A549 (cell line): ENCODE results near the gene TNRC6C. TPM values are rescaled to one million over a fixed set of nuclear protein-coding genes. Genes with fewer than 3 reads are reported as not detected.

Experiments
- ATAC-seq, 2 experiments: fragments of 200-7000 bp in 1 of 2; fragments of >200 bp in 1 of 2; cut with Nextera tagmentation in 1 of 2; cut with Tn5 transposase in 1 of 2; 3 replicates each; pipeline versions ENCODE4 v1.8.0 to v1.9.1; 2018 to 2020; ENCODE audit warnings: mild to moderate bottlenecking in 1 of 2, moderate library complexity in 1 of 2
- CTCF ChIA-PET: fragments of 300-600 bp; sonication (Branson Sonifier 250); formaldehyde crosslinking; extraction: SDS; loops from one replicate; lab custom pipeline; 2021; ENCODE audit warnings: antibody characterized with exemption, inconsistent platforms; lab: Yijun Ruan, JAX
- POLR2A ChIA-PET: fragments of 350-600 bp; formaldehyde crosslinking; extraction: SDS; loops from one replicate; lab custom pipeline; 2021; ENCODE audit warnings: antibody characterized with exemption, inconsistent platforms; lab: Yijun Ruan, JAX
- DNase-seq, 2 experiments: peaks; one replicate each; pipeline versions ENCODE4 v3.0.0 to v3.0.0-alpha.2; 2011 to 2016; ENCODE audit warnings: low read depth in 1 of 2, low spot score in 1 of 2
- FAIRE-seq: peaks from 2 replicates; lab custom pipeline; 2011; peaks lifted over from hg19 to GRCh38; lab: Jason Lieb, UNC
- H3K27ac ChIP-seq, 2 experiments: fragments of >200 bp; sonication (Bioruptor Twin); formaldehyde crosslinking; 3 replicates each; pipeline ENCODE4 v1.5.1; 2016 to 2017
- H3K4me1 ChIP-seq: fragments of >200 bp; sonication (Bioruptor Twin); formaldehyde crosslinking; 3 replicates; pipeline ENCODE4 v1.6.1; 2016
- H3K4me2 ChIP-seq: fragments of >200 bp; sonication (Bioruptor Twin); formaldehyde crosslinking; 3 replicates; pipeline ENCODE4 v1.6.1; 2016
- H3K4me3 ChIP-seq: fragments of >200 bp; sonication (Bioruptor Twin); formaldehyde crosslinking; 3 replicates; pipeline ENCODE4 v1.5.1; 2016
- H3K9me3 ChIP-seq: fragments of >200 bp; sonication (Bioruptor Twin); formaldehyde crosslinking; 3 replicates; pipeline ENCODE4 v1.6.1; 2016
- CEBPB ChIP-seq, 2 experiments: fragments of >200 bp in 1 of 2; sonication (Bioruptor Twin) in 1 of 2; formaldehyde crosslinking in 1 of 2; IDR thresholded peaks; 2 replicates each; pipeline ENCODE4 v1.6.1; 2012 to 2016
- CHD4 ChIP-seq: fragments of 200-600 bp; sonication (generic); IDR thresholded peaks from 2 replicates; pipeline ENCODE4 v1.6.1; 2016; ENCODE audit warnings: antibody characterized with exemption, mild to moderate bottlenecking, borderline replicate concordance
- FOSB ChIP-seq: fragments of 250-450 bp; sonication (Bioruptor Pico); IDR thresholded peaks from 2 replicates; pipeline ENCODE4 v1.5.0; 2020; ENCODE audit warnings: mild to moderate bottlenecking, moderate library complexity
- GATA3 ChIP-seq: IDR thresholded peaks from 2 replicates; pipeline ENCODE4 v1.6.1; 2012; ENCODE audit warnings: borderline replicate concordance
- HEYL ChIP-seq: fragments of 250-450 bp; sonication (Bioruptor Pico); IDR thresholded peaks from 2 replicates; pipeline ENCODE4 v1.8.0; 2021; ENCODE audit warnings: mild to moderate bottlenecking, moderate library complexity
- HOXA7 ChIP-seq: fragments of 250-450 bp; sonication (Bioruptor Pico); IDR thresholded peaks from 2 replicates; pipeline ENCODE4 v1.5.0; 2020; ENCODE audit warnings: mild to moderate bottlenecking, moderate library complexity
- HOXB5 ChIP-seq: fragments of 250-450 bp; sonication (Bioruptor Pico); IDR thresholded peaks from 2 replicates; pipeline ENCODE4 v1.5.0; 2020; ENCODE audit warnings: mild to moderate bottlenecking, moderate library complexity
- JUNB ChIP-seq: fragments of >200 bp; sonication (Bioruptor Twin); formaldehyde crosslinking; IDR thresholded peaks from 2 replicates; pipeline ENCODE4 v1.6.1; 2016
- MAFK ChIP-seq: fragments of 450-650 bp; IDR thresholded peaks from 2 replicates; pipeline ENCODE4 v1.6.1; 2014; ENCODE audit not compliant: partially characterized antibody
- PBX3 ChIP-seq: IDR thresholded peaks from 2 replicates; pipeline ENCODE4 v1.6.1; 2012
- PHF8 ChIP-seq: fragments of 200-600 bp; sonication (generic); IDR thresholded peaks from 2 replicates; pipeline ENCODE4 v1.6.1; 2016; ENCODE audit warnings: low read depth, mild to moderate bottlenecking, antibody characterized with exemption, moderate library complexity, borderline replicate concordance
- RAD21 ChIP-seq, 2 experiments: fragments of >200 bp in 1 of 2; sonication (Bioruptor Twin) in 1 of 2; formaldehyde crosslinking in 1 of 2; IDR thresholded peaks in 1 of 2; conservative IDR thresholded peaks in 1 of 2; 2 replicates in 1 of 2; 3 replicates in 1 of 2; pipeline ENCODE4 v1.6.1; 2012 to 2018; ENCODE audit warnings: inconsistent platforms in 1 of 2
- RARB ChIP-seq: fragments of 250-450 bp; sonication (Bioruptor Pico); IDR thresholded peaks from 2 replicates; pipeline ENCODE4 v1.8.0; 2021; ENCODE audit warnings: mild to moderate bottlenecking, moderate library complexity
- RCOR1 ChIP-seq: fragments of 150-350 bp; IDR thresholded peaks from 2 replicates; pipeline ENCODE4 v1.6.1; 2014; ENCODE audit warnings: antibody characterized with exemption, low read length, low read depth
- RFX5 ChIP-seq: fragments of 450-650 bp; IDR thresholded peaks from 2 replicates; pipeline ENCODE4 v1.7.1; 2014; ENCODE audit warnings: antibody characterized with exemption, mild to moderate bottlenecking, moderate library complexity
- SMC3 ChIP-seq: fragments of >200 bp; sonication (Bioruptor Twin); formaldehyde crosslinking; IDR thresholded peaks from 3 replicates; pipeline ENCODE4 v1.6.1; 2018; ENCODE audit warnings: inconsistent platforms
- TFCP2L1 ChIP-seq: fragments of 250-450 bp; sonication (Bioruptor Pico); IDR thresholded peaks from 2 replicates; pipeline ENCODE4 v1.5.0; 2021; ENCODE audit warnings: mild to moderate bottlenecking
- TP53 ChIP-seq: fragments of 250-450 bp; sonication (Bioruptor Pico); IDR thresholded peaks from 2 replicates; pipeline ENCODE4 v1.5.0; 2021; ENCODE audit warnings: mild to moderate bottlenecking, moderate library complexity
- USF2 ChIP-seq: fragments of 450-650 bp; IDR thresholded peaks from 2 replicates; pipeline ENCODE4 v1.6.1; 2014; ENCODE audit warnings: antibody characterized with exemption
- ZSCAN20 ChIP-seq: fragments of 250-450 bp; sonication (Bioruptor Pico); IDR thresholded peaks from 2 replicates; pipeline ENCODE4 v1.8.0; 2022; ENCODE audit warnings: mild to moderate bottlenecking, moderate library complexity
- WGBS: methylation state at CpG from one replicate; pipeline ENCODE4 v1.1.6; 2017; ENCODE audit errors: missing lambda C conversion rate; 5-methylcytosine and 5-hydroxymethylcytosine counted together
- polyA plus RNA-seq, 4 experiments: library from polyadenylated mRNA; depleted of rRNA in 3 of 4; stranded (reverse); fragments of >200 nt; fragmentation: RNase III in 1 of 4; extraction: RNeasy Plus Mini Kit Qiagen cat#74134 plus additional on column Dnase treatment in 1 of 4; gene quantifications; 2 replicates in 3 of 4; 3 replicates in 1 of 4; pipeline ENCODE4 v1.2.3, GENCODE V29; 2011 to 2017
- TF ChIP-seq, protein P1 (sequence below): IDR thresholded peaks from 2 replicates; pipeline ENCODE4 v1.6.1; 2012
- TF ChIP-seq, protein P2 (sequence below): fragments of >200 bp; sonication (Bioruptor Twin); formaldehyde crosslinking; IDR thresholded peaks from 3 replicates; pipeline ENCODE4 v1.5.1; 2016

TNRC6C gene
- polyA plus RNA-seq, 2 of the 4 experiments (the other 2 are of a cell fraction): 1.3 to 1.9 TPM

DNA sequence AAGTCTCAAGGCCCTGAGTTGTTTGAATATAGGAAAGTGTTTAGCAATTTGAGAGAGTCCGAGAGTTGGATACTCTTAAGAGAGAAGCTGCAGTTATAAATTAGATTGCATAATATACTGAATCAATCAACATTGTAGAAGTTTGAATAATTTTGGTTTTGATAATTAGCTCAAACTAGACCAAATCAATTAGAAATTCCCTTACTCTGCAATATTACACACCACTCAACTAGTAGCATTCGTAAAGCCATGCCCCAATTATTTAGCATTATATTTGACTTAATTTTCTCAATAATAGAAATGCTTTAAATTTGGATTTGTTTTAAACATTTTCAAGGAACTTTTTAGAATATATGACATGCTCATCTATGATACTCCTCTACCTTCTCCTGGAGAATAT lies 49.1 kb downstream of the TNRC6C start:
- no peaks in the 10 kb centered on the region for H3K9me3 ChIP-seq
- no peak overlapping the region for H3K27ac ChIP-seq
- no peak overlapping the region for H3K4me3 ChIP-seq
- WGBS: 90% methylated on average over 2 of the region's 2 CpGs
- no peaks in the 10 kb centered on the region for H3K4me1 ChIP-seq
- DNase-seq: no peak
- TF ChIP-seq MAFK: peak; percentile 78
- TF ChIP-seq HOXB5 (CRISPR knock-in tag): no peak
- no peak for ATAC-seq
- H3K4me2 ChIP-seq: no peak overlapping the region
- ChIA-PET CTCF (interaction anchor here (0.9 to 1.3 kb wide), 3 partner anchors 10 to 465 kb away, joined by 3 to 5 read pairs (median 4); no protein-coding TSS in a partner anchor), POLR2A (no interaction called here)
- no peak for FAIRE-seq

GRCh38 chr17:78010759-78011158 lies 52.3 kb downstream of the TNRC6C start:
- no peak for DNase-seq
- FAIRE-seq: no peak
- H3K4me2 ChIP-seq: no peak overlapping the region
- ChIA-PET CTCF (interaction anchor here (0.6 to 13.9 kb wide), 4 partner anchors 9 to 466 kb away, joined by 3 to 316 read pairs (median 136); no protein-coding TSS in a partner anchor), POLR2A (no interaction called here)
- no peak overlapping the region for H3K4me3 ChIP-seq
- ATAC-seq: no peak
- H3K27ac ChIP-seq: no peak overlapping the region
- H3K9me3 ChIP-seq: no peaks in the 10 kb centered on the region
- TF ChIP-seq CHD4: no peak
- no peak for TF ChIP-seq USF2
- 74% methylated on average over 7 of the region's 7 CpGs for WGBS
- H3K4me1 ChIP-seq: no peaks in the 10 kb centered on the region

GRCh38 chr17:78012428-78012827 lies 53.9 kb downstream of the TNRC6C start:
- no peak for TF ChIP-seq JUNB
- no peak for TF ChIP-seq TP53 (CRISPR knock-in tag)
- TF ChIP-seq, protein P1, sequence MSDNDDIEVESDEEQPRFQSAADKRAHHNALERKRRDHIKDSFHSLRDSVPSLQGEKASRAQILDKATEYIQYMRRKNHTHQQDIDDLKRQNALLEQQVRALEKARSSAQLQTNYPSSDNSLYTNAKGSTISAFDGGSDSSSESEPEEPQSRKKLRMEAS: no peak
- no peak for TF ChIP-seq FOSB (CRISPR knock-in tag)
- no peak for TF ChIP-seq RCOR1
- TF ChIP-seq RARB (CRISPR knock-in tag): no peak
- TF ChIP-seq HEYL (CRISPR knock-in tag): no peak
- no peak for TF ChIP-seq GATA3
- TF ChIP-seq PBX3: no peak
- TF ChIP-seq RFX5: no peak
- TF ChIP-seq PHF8: no peak
- TF ChIP-seq HOXA7: no peak
- DNase-seq (no peak), FAIRE-seq (no peak), ATAC-seq (no peak)
- POLR2A ChIA-PET: interaction anchor here (4.3 kb wide), 1 partner anchor 55 kb away, joined by 25 read pairs; the partner anchor contains the start of gene TNRC6C
- Histone ChIP-seq H3K4me3 (no peak overlapping the region), H3K4me1 (no peaks in the 10 kb centered on the region), H3K27ac (no peak overlapping the region), H3K9me3 (no peaks in the 10 kb centered on the region), H3K4me2 (no peak overlapping the region)
- CTCF ChIA-PET: interaction anchor here (0.9 to 13.9 kb wide), 24 partner anchors 9 to 681 kb away, joined by 3 to 316 read pairs (median 6); no protein-coding TSS in a partner anchor
- 90% methylated on average over 1 of the region's 1 CpG for WGBS

DNA sequence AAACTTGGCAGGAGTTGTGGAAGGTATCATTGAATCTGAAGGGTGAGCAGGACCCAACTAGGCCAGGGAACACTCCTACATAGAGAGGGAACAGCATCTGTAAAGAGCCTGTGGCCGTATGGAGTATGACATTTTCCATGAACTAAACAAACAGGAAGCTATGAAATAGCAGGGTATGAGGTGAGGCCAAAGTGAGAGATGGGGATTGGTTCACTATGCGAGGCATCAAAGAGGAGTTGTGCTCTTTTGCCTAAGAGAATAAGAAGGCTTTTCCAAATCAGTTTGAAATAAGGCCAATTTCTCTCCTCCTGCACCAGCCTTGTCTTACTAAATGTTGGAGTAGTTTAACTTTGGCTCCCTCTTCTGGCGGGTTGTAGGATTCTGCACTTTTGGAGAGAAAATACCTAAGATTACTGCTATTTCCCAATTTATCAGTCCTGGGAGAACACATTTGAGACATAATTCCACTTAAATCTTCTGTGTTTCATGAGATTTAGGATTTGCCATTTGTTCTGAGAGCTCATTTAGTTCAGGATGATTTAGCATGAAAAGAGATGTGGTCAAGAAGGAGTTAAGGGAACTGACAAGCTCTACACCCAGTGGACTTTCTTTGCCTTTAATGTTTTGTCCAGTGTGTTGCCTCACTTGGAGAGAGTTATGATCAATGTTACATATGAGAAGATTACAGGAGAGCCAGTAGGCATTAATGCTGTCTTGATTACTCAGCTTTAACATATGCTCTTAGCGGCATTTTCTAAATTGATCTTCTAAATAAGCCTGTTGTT lies 55.4 kb downstream of the TNRC6C start:
- Histone ChIP-seq H3K4me1 (no peaks in the 10 kb centered on the region), H3K27ac (no peak overlapping the region), H3K4me3 (no peak overlapping the region), H3K9me3 (no peaks in the 10 kb centered on the region), H3K4me2 (no peak overlapping the region)
- ChIA-PET CTCF (interaction anchor here (0.6 to 13.9 kb wide), 105 partner anchors 10 to 728 kb away, joined by 3 to 316 read pairs (median 4); partner anchors contain the start of gene TNRC6C), POLR2A (interaction anchor here (4.3 kb wide), 1 partner anchor 56 kb away, joined by 25 read pairs; the partner anchor contains the start of gene TNRC6C)
- TF ChIP-seq, protein P2, sequence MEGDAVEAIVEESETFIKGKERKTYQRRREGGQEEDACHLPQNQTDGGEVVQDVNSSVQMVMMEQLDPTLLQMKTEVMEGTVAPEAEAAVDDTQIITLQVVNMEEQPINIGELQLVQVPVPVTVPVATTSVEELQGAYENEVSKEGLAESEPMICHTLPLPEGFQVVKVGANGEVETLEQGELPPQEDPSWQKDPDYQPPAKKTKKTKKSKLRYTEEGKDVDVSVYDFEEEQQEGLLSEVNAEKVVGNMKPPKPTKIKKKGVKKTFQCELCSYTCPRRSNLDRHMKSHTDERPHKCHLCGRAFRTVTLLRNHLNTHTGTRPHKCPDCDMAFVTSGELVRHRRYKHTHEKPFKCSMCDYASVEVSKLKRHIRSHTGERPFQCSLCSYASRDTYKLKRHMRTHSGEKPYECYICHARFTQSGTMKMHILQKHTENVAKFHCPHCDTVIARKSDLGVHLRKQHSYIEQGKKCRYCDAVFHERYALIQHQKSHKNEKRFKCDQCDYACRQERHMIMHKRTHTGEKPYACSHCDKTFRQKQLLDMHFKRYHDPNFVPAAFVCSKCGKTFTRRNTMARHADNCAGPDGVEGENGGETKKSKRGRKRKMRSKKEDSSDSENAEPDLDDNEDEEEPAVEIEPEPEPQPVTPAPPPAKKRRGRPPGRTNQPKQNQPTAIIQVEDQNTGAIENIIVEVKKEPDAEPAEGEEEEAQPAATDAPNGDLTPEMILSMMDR: peak; percentile 98
- TF ChIP-seq ZSCAN20 (CRISPR knock-in tag) (no peak), CEBPB (IDR thresholded peaks at IDR 0.05) (peak in 1 of 2 experiments; percentile 35; a peak in 1 of 4 replicates), RAD21 (conservative IDR thresholded peaks at IDR 0.05 in 1 of 2, IDR thresholded peaks at IDR 0.05 in 1 of 2) (peak; percentile 96 to 97), TFCP2L1 (CRISPR knock-in tag) (no peak), SMC3 (peak; percentile 95)
- peak; percentile 18 for FAIRE-seq
- peak; percentile 56 to 73 for DNase-seq
- peak; percentile 90 to 91 for ATAC-seq
- WGBS: 38% methylated on average over 4 of the region's 4 CpGs
